HG03378 (cell line): Measurements from ENCODE around the gene CASR.

Experiments
- ATAC-seq: cut with Tn5 transposase; IDR thresholded peaks from one replicate; pipeline ENCODE4 v1.9.1; 2021; ENCODE audit warnings: mild to moderate bottlenecking, moderate library complexity; ENCODE audit not compliant: unreplicated experiment

Gene CASR

GRCh38 chr3:122213650-122214049 lies 30.2 kb downstream of the CASR start:
- no peak for ATAC-seq

- ATAC-seq, result no peak
Measured at GRCh38 chr3:122214711-122215110, 31.2 kb downstream of the CASR start.

GRCh38 chr3:122215592-122216298 lies 32.3 kb downstream of the CASR start:
- no peak for ATAC-seq

GRCh38 chr3:122217901-122218300 lies 34.4 kb downstream of the CASR start:
- ATAC-seq, result no peak

GRCh38 chr3:122219242-122219872 lies 35.9 kb downstream of the CASR start:
- ATAC-seq, result no peak

GRCh38 chr3:122227036-122227781 lies 43.7 kb downstream of the CASR start:
- ATAC-seq, result no peak

- ATAC-seq, result no peak
Measured at GRCh38 chr3:122230174-122230573, 46.7 kb downstream of the CASR start.

GRCh38 chr3:122231465-122232157 lies 48.1 kb downstream of the CASR start:
- ATAC-seq, result no peak

GRCh38 chr3:122232485-122232884 lies 49.0 kb downstream of the CASR start:
- ATAC-seq, result no peak

GRCh38 chr3:122233101-122233952 lies 49.9 kb downstream of the CASR start:
- ATAC-seq, result peak; percentile 78

GRCh38 chr3:122234117-122234516 lies 50.6 kb downstream of the CASR start:
- no peak for ATAC-seq

- ATAC-seq, result peak; percentile 50
Measured at GRCh38 chr3:122235147-122235546, 51.7 kb downstream of the CASR start.

GRCh38 chr3:122239112-122239511 lies 55.6 kb downstream of the CASR start:
- ATAC-seq, result no peak

GRCh38 chr3:122245513-122246174 lies 62.2 kb downstream of the CASR start:
- no peak for ATAC-seq

GRCh38 chr3:122246199-122246598 lies 62.7 kb downstream of the CASR start:
- ATAC-seq, result no peak

- ATAC-seq, result no peak
Measured at GRCh38 chr3:122247087-122247824, 63.8 kb downstream of the CASR start.

GRCh38 chr3:122247825-122248185 lies 64.3 kb downstream of the CASR start:
- ATAC-seq, result no peak

GRCh38 chr3:122251428-122251827 lies 68.0 kb downstream of the CASR start:
- no peak for ATAC-seq

GRCh38 chr3:122253581-122253980 lies 70.1 kb downstream of the CASR start:
- no peak for ATAC-seq
